Duodenal mucosa (tissue), 2 donors: ENCODE measurements around the gene MIDN.

Experiments
- H3K27ac ChIP-seq: one replicate; pipeline ENCODE4 v1.7.0; 2013; ENCODE audit warnings: low read depth, low read length
- H3K27me3 ChIP-seq, 2 donors: one replicate each; pipeline ENCODE4 v1.7.0; 2013; ENCODE audit warnings: low read length in 2 of 2, control low read depth in 1 of 2; ENCODE audit not compliant: insufficient read depth in 2 of 2, control insufficient read depth in 1 of 2
- H3K36me3 ChIP-seq, 2 donors: one replicate each; pipeline ENCODE4 v1.7.0; 2013; ENCODE audit warnings: low read length in 2 of 2, control low read depth in 1 of 2; ENCODE audit not compliant: insufficient read depth in 2 of 2, control insufficient read depth in 1 of 2
- H3K4me1 ChIP-seq, 2 donors: one replicate each; pipeline ENCODE4 v1.7.0; 2013; ENCODE audit warnings: low read length in 2 of 2, control low read depth in 1 of 2; ENCODE audit not compliant: insufficient read depth in 2 of 2, control insufficient read depth in 1 of 2
- H3K4me3 ChIP-seq, 2 donors: one replicate each; pipeline ENCODE4 v1.7.0; 2013; ENCODE audit warnings: low read length in 2 of 2, low read depth in 1 of 2
- H3K9ac ChIP-seq, 2 donors: one replicate each; pipeline ENCODE4 v1.7.0; 2013; ENCODE audit warnings: low read length in 2 of 2, low read depth in 1 of 2
- H3K9me3 ChIP-seq, 2 donors: one replicate each; pipeline ENCODE4 v1.7.0; 2013; ENCODE audit warnings: low read length in 2 of 2, control low read depth in 1 of 2; ENCODE audit not compliant: control insufficient read depth in 1 of 2

The MIDN gene

GRCh38 chr19:1259876-1260748, 11.7 kb downstream of the MIDN start:
- Histone ChIP-seq H3K9me3 (no peaks in the 10 kb centered on the region), H3K9ac (peak overlapping the region; percentile 76 to 82), H3K36me3 (peaks cover 11 to 17% of the 10 kb centered on the region in 2 donors), H3K4me3 (peak overlapping the region; percentile 54 to 55), H3K4me1 (peaks cover 47 to 61% of the 10 kb centered on the region in 2 donors), H3K27me3 (no peaks in the 10 kb centered on the region), H3K27ac (peak overlapping the region; percentile 99)

GRCh38 chr19:1260749-1261537, 12.6 kb downstream of the MIDN start:
- Histone ChIP-seq H3K9me3 (no peaks in the 10 kb centered on the region), H3K27ac (peak overlapping the region; percentile 99), H3K36me3 (peaks cover 3 to 9% of the 10 kb centered on the region in 2 donors), H3K9ac (peak overlapping the region; percentile 85 to 96), H3K4me1 (peaks cover 50 to 64% of the 10 kb centered on the region in 2 donors), H3K27me3 (no peaks in the 10 kb centered on the region), H3K4me3 (peak overlapping the region; percentile 77 to 86)

- Histone ChIP-seq H3K4me3 (peak overlapping the region; percentile 77 to 86), H3K36me3 (peaks cover 3 to 6% of the 10 kb centered on the region in 2 donors), H3K27ac (peak overlapping the region; percentile 99), H3K9me3 (no peaks in the 10 kb centered on the region), H3K27me3 (no peaks in the 10 kb centered on the region), H3K9ac (peak overlapping the region; percentile 85 to 96), H3K4me1 (peaks cover 54 to 67% of the 10 kb centered on the region in 2 donors)
These were observed 13.1 kb downstream of the MIDN start for GRCh38 chr19:1261538-1261797.

- H3K27me3 ChIP-seq, result no peaks in the 10 kb centered on the region
- no peaks in the 10 kb centered on the region for H3K9me3 ChIP-seq
- peaks cover 54 to 68% of the 10 kb centered on the region in 2 donors for H3K4me1 ChIP-seq
- H3K9ac ChIP-seq, result peak overlapping the region; percentile 85 to 96
- H3K4me3 ChIP-seq, result peak overlapping the region; percentile 77 to 86
- peak overlapping the region; percentile 99 for H3K27ac ChIP-seq
- H3K36me3 ChIP-seq, result peaks cover under 1 to 3% of the 10 kb centered on the region in 2 donors
These were observed 13.6 kb downstream of the MIDN start for GRCh38 chr19:1261798-1262622.

- H3K4me1 ChIP-seq, result peaks cover 60 to 71% of the 10 kb centered on the region in 2 donors
- H3K9ac ChIP-seq, result peak overlapping the region; percentile 63 to 96
- H3K9me3 ChIP-seq, result no peaks in the 10 kb centered on the region
- peak overlapping the region; percentile 99 for H3K27ac ChIP-seq
- peak overlapping the region; percentile 43 to 68 for H3K4me3 ChIP-seq
- no peaks in the 10 kb centered on the region for H3K27me3 ChIP-seq
- H3K36me3 ChIP-seq, result peaks cover 0 to 2% of the 10 kb centered on the region in 2 donors
These were observed 14.3 kb downstream of the MIDN start for GRCh38 chr19:1262623-1263123.

GRCh38 chr19:1263188-1263587, 14.8 kb downstream of the MIDN start:
- Histone ChIP-seq H3K27ac (peak overlapping the region; percentile 99), H3K4me3 (peak overlapping the region in 1 of 2 donors; percentile 43), H3K4me1 (peaks cover 63 to 71% of the 10 kb centered on the region in 2 donors), H3K27me3 (no peaks in the 10 kb centered on the region), H3K9ac (peak overlapping the region; percentile 12 to 96), H3K9me3 (no peaks in the 10 kb centered on the region), H3K36me3 (no peaks in the 10 kb centered on the region)

- peaks cover 53 to 72% of the 10 kb centered on the region in 2 donors for H3K4me1 ChIP-seq
- peak overlapping the region; percentile 81 for H3K27ac ChIP-seq
- H3K9me3 ChIP-seq, result no peaks in the 10 kb centered on the region
- peak overlapping the region in 1 of 2 donors; percentile 25 for H3K9ac ChIP-seq
- no peaks in the 10 kb centered on the region for H3K27me3 ChIP-seq
- H3K36me3 ChIP-seq, result no peaks in the 10 kb centered on the region
- peak overlapping the region in 1 of 2 donors; percentile 29 for H3K4me3 ChIP-seq
These were observed 16.6 kb downstream of the MIDN start for GRCh38 chr19:1264801-1265614.

GRCh38 chr19:1265615-1266128, 17.3 kb downstream of the MIDN start:
- Histone ChIP-seq H3K4me3 (peak overlapping the region; percentile 65 to 68), H3K27ac (peak overlapping the region; percentile 87), H3K9me3 (no peaks in the 10 kb centered on the region)

More at GRCh38 chr19:1265615-1266128, 17.3 kb downstream of the MIDN start:
- H3K27me3 ChIP-seq, result no peaks in the 10 kb centered on the region
- H3K36me3 ChIP-seq, result peaks cover 0 to 1% of the 10 kb centered on the region in 2 donors
- H3K4me1 ChIP-seq, result peaks cover 53 to 73% of the 10 kb centered on the region in 2 donors
- peak overlapping the region; percentile 54 to 56 for H3K9ac ChIP-seq
